Uterus (tissue), 4 donors: ENCODE results near the gene C19orf25. TPM values are rescaled to one million over a fixed set of nuclear protein-coding genes. Genes with fewer than 3 reads are reported as not detected.

Experiments
- DNase-seq, 2 donors: peaks; one replicate each; pipeline ENCODE4 v3.0.0-alpha.2; 2019 to 2020
- H3K27ac ChIP-seq, 2 donors: fragments of 200-600 bp; sonication (generic); 1 replicate in 1 of 2; 2 replicates in 1 of 2; pipeline ENCODE4 v1.5.1; 2016 to 2018
- H3K27me3 ChIP-seq, 2 donors: fragments of 200-600 bp; sonication (generic); one replicate each; pipeline ENCODE4 v1.5.1; 2018 to 2019; ENCODE audit warnings: control low read depth in 1 of 2
- H3K36me3 ChIP-seq, 2 donors: fragments of 200-600 bp; sonication (generic); one replicate each; pipeline ENCODE4 v1.5.1; 2019; ENCODE audit warnings: control low read depth in 1 of 2
- H3K4me1 ChIP-seq, 2 donors: fragments of 200-600 bp; sonication (generic); one replicate each; pipeline ENCODE4 v1.5.1; 2018 to 2019; ENCODE audit warnings: control low read depth in 1 of 2
- H3K4me3 ChIP-seq, 2 donors: fragments of 200-600 bp; sonication (generic); 1 replicate in 1 of 2; 2 replicates in 1 of 2; pipeline ENCODE4 v1.5.1; 2018 to 2019; ENCODE audit warnings: mild to moderate bottlenecking in 1 of 2
- H3K9me3 ChIP-seq, 2 donors: fragments of 200-600 bp; sonication (generic); one replicate each; pipeline ENCODE4 v1.5.1; 2019; ENCODE audit warnings: control low read depth in 1 of 2
- CTCF ChIP-seq, 4 experiments: fragments of 200-600 bp in 2 of 4; fragments of 450-650 bp in 2 of 4; sonication (generic) in 2 of 4; IDR thresholded peaks; one replicate each; pipeline ENCODE4 v1.5.1; 2016 to 2019; ENCODE audit warnings: antibody characterized with exemption in 4 of 4, mild to moderate bottlenecking in 2 of 4, moderate library complexity in 1 of 4
- POLR2A ChIP-seq, 2 donors: fragments of 450-650 bp; IDR thresholded peaks; one replicate each; pipeline ENCODE4 v1.6.1; 2016; ENCODE audit warnings: antibody characterized with exemption in 2 of 2, mild to moderate bottlenecking in 1 of 2, moderate library complexity in 1 of 2
- intact Hi-C: fragments of 100-400 bp; cut with DNase I; formaldehyde crosslinking; loops from one replicate; pipeline ENCODE4 v1.15.1; 2023; ENCODE audit warnings: low total_unique reads
- total RNA-seq, 4 donors: library from RNA; depleted of rRNA in 3 of 4; stranded (reverse); fragments of >200 nt in 3 of 4; gene quantifications; one replicate each; pipeline versions ENCODE4 v1.1.0 to v1.2.4, GENCODE V29; 2014 to 2023
- donor health status: DM: yes; HTN: yes; CAD: no.

C19orf25 gene
- total RNA-seq, 4 donors from 2014 or later = 17.7 to 32.9 (median 28.9) TPM

GRCh38 chr19:1457892-1458291 lies 21.1 kb downstream of the C19orf25 start:
- no peak for TF ChIP-seq CTCF (IDR thresholded peaks at IDR 0.05)
- no peak for TF ChIP-seq POLR2A (IDR thresholded peaks at IDR 0.05)
- peaks cover 25 to 33% of the 10 kb centered on the region in 2 donors for H3K27me3 ChIP-seq
- DNase-seq = no peak
- H3K36me3 ChIP-seq = no peaks in the 10 kb centered on the region
- H3K4me3 ChIP-seq = no peak overlapping the region
- intact Hi-C loops = no loop called here
- H3K27ac ChIP-seq = no peak overlapping the region
- no peaks in the 10 kb centered on the region for H3K9me3 ChIP-seq
- peaks cover 0 to 9% of the 10 kb centered on the region in 2 donors for H3K4me1 ChIP-seq

- Histone ChIP-seq H3K4me1 (peaks cover 0 to 13% of the 10 kb centered on the region in 2 donors), H3K27me3 (peaks cover 25 to 40% of the 10 kb centered on the region in 2 donors), H3K36me3 (no peaks in the 10 kb centered on the region), H3K9me3 (no peaks in the 10 kb centered on the region), H3K27ac (no peak overlapping the region), H3K4me3 (no peak overlapping the region)
- intact Hi-C loops = no loop called here
- TF ChIP-seq POLR2A (IDR thresholded peaks at IDR 0.05) = no peak
- TF ChIP-seq CTCF (IDR thresholded peaks at IDR 0.05) = no peak
- DNase-seq = no peak
Observed at GRCh38 chr19:1457031-1457739, 21.8 kb downstream of the C19orf25 start.

- Histone ChIP-seq H3K4me3 (no peak overlapping the region), H3K27me3 (peaks cover 25 to 49% of the 10 kb centered on the region in 2 donors), H3K4me1 (peaks cover 0 to 13% of the 10 kb centered on the region in 2 donors), H3K36me3 (no peaks in the 10 kb centered on the region), H3K27ac (no peak overlapping the region), H3K9me3 (no peaks in the 10 kb centered on the region)
- intact Hi-C loops = no loop called here
- no peak for DNase-seq
- TF ChIP-seq POLR2A (IDR thresholded peaks at IDR 0.05) = no peak
- TF ChIP-seq CTCF (IDR thresholded peaks at IDR 0.05) = no peak
Observed at GRCh38 chr19:1456121-1456900, 22.7 kb downstream of the C19orf25 start.

- no peak overlapping the region for H3K4me3 ChIP-seq
- H3K27me3 ChIP-seq = peaks cover 27 to 56% of the 10 kb centered on the region in 2 donors
- DNase-seq = peak in 1 of 2 donors; percentile 24
- TF ChIP-seq CTCF (IDR thresholded peaks at IDR 0.05) (no peak), POLR2A (IDR thresholded peaks at IDR 0.05) (no peak)
- intact Hi-C loops = no loop called here
- peaks cover 0 to 13% of the 10 kb centered on the region in 2 donors for H3K4me1 ChIP-seq
- H3K36me3 ChIP-seq = no peaks in the 10 kb centered on the region
- H3K27ac ChIP-seq = no peak overlapping the region
- H3K9me3 ChIP-seq = no peaks in the 10 kb centered on the region
Observed at GRCh38 chr19:1455336-1456120, 23.5 kb downstream of the C19orf25 start.
